Peyer's patch (tissue), 4 donors: ENCODE data around the gene PRXL2C.

ENCODE experiments used
- CTCF ChIP-seq, 6 experiments: fragments of 450-650 bp in 4 of 6; fragments of 200-600 bp in 2 of 6; sonication (generic) in 1 of 6; IDR thresholded peaks; one replicate each; pipeline ENCODE4 v1.5.1; 2017 to 2019; ENCODE audit warnings: antibody characterized with exemption in 6 of 6, mild to moderate bottlenecking in 3 of 6, moderate library complexity in 1 of 6
- POLR2A ChIP-seq, 2 donors: fragments of 450-650 bp; IDR thresholded peaks; one replicate each; pipeline ENCODE4 v1.5.1; 2017; ENCODE audit warnings: antibody characterized with exemption in 2 of 2, mild to moderate bottlenecking in 2 of 2, moderate library complexity in 2 of 2

GRCh38 chr9:96621618-96622017 is 33.5 kb downstream of the PRXL2C start:
- TF ChIP-seq POLR2A (IDR thresholded peaks at IDR 0.05) (no peak), CTCF (IDR thresholded peaks at IDR 0.05) (no peak)
